PFSK-1 (cell line): Measurements from ENCODE around the gene SMKR1.

ENCODE experiments used
- FOXP2 ChIP-seq: optimal IDR thresholded peaks from 2 replicates; pipeline ENCODE3; 2011; ENCODE audit warnings: borderline replicate concordance, control low read depth, inconsistent platforms; ENCODE audit not compliant: insufficient read depth; ENCODE audit errors: extremely low read length, extremely low read depth
- POLR2AphosphoS5 ChIP-seq: IDR thresholded peaks from 2 replicates; pipeline ENCODE4 v1.6.1; 2012; ENCODE audit warnings: low read depth, mild to moderate bottlenecking, control low read depth, low read length, moderate library complexity
- REST ChIP-seq, 2 experiments: IDR thresholded peaks; 2 replicates each; pipeline versions ENCODE4 v1.6.1 to v1.8.0; 2011 to 2012; ENCODE audit warnings: low read depth in 2 of 2, low read length in 2 of 2, control low read depth in 1 of 2, inconsistent platforms in 1 of 2, mild to moderate bottlenecking in 1 of 2, moderate library complexity in 1 of 2; ENCODE audit not compliant: insufficient read depth in 1 of 2
- SIN3A ChIP-seq: IDR thresholded peaks from 2 replicates; pipeline ENCODE4 v1.6.1; 2012; ENCODE audit warnings: mild to moderate bottlenecking, low read length, moderate library complexity, borderline replicate concordance; ENCODE audit not compliant: insufficient read depth
- TAF1 ChIP-seq: IDR thresholded peaks from 2 replicates; pipeline ENCODE4 v1.6.1; 2012; ENCODE audit warnings: low read length, control low read depth, borderline replicate concordance; ENCODE audit not compliant: insufficient read depth

SMKR1 gene

GRCh38 chr7:129519464-129519863, 17.1 kb downstream of the SMKR1 start:
- no peak for TF ChIP-seq FOXP2

GRCh38 chr7:129522088-129522970, 20.0 kb downstream of the SMKR1 start:
- TF ChIP-seq REST (IDR thresholded peaks at IDR 0.05; ENCODE audit: insufficient read depth in 1 of 2, low read depth in 2 of 2, low read length in 2 of 2) = peak; percentile 70 to 87
- TF ChIP-seq POLR2AphosphoS5 = no peak

- no peak for TF ChIP-seq SIN3A
- no peak for TF ChIP-seq REST (IDR thresholded peaks at IDR 0.05; ENCODE audit: insufficient read depth in 1 of 2, low read depth in 2 of 2, low read length in 2 of 2)
Measured at GRCh38 chr7:129522971-129523340, 20.6 kb downstream of the SMKR1 start.

GRCh38 chr7:129523924-129524323, 21.6 kb downstream of the SMKR1 start:
- TF ChIP-seq POLR2AphosphoS5 (no peak), SIN3A (no peak), TAF1 (no peak)

- TF ChIP-seq FOXP2 (no peak), SIN3A (no peak), POLR2AphosphoS5 (no peak), TAF1 (no peak), REST (IDR thresholded peaks at IDR 0.05; ENCODE audit: insufficient read depth in 1 of 2, low read depth in 2 of 2, low read length in 2 of 2) (no peak)
Measured at GRCh38 chr7:129525225-129525862, 23.0 kb downstream of the SMKR1 start.

- no peak for TF ChIP-seq POLR2AphosphoS5
- no peak for TF ChIP-seq SIN3A
- no peak for TF ChIP-seq TAF1
- no peak for TF ChIP-seq FOXP2
- TF ChIP-seq REST (IDR thresholded peaks at IDR 0.05; ENCODE audit: insufficient read depth in 1 of 2, low read depth in 2 of 2, low read length in 2 of 2) = no peak
Measured at GRCh38 chr7:129529643-129530042, 27.3 kb downstream of the SMKR1 start.
